NOMO-1 treated with DMSO at 0.1 percent for 48 hours (cell line): ENCODE results near the gene CFAP45.

Source experiments
- DNase-seq: peaks from one replicate; lab custom pipeline; 2025; ENCODE audit not compliant: unreplicated experiment; lab: John Stamatoyannopoulos, UW

Gene CFAP45

DNA sequence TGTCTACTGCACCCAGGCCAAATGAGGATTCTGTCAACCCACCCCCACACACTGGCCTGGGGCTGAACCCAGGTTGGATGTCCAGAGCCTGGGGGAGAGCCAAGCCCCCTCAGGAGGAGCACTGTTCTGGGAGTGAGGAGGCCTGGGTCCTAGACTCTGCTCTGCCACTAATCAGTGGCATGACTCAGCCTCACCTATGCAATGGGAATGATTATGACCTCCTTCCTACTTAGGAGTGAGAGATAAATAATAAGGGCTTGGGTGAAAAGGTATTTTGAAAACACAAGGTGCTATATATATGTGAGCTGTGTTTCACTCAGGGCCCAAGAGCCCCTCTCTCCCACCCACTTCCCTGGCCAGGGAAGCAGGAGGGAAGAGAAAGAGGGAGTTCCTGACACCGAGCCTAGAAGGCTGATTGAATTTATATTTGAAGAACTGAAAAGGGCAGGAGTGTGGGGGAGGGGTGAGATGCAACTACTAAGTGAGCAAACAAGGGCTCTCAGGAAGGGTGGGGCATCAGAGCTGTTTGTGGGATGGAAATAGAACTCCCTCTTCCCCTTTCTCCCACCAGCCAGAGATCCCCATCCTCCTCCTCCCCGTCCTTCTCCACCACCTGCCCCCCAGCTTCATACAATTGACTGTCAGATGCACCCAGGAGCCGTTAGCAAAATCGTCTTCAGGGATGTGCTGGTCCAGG is 37.2 kb upstream of the CFAP45 start:
- peak; percentile 79 for DNase-seq

DNA sequence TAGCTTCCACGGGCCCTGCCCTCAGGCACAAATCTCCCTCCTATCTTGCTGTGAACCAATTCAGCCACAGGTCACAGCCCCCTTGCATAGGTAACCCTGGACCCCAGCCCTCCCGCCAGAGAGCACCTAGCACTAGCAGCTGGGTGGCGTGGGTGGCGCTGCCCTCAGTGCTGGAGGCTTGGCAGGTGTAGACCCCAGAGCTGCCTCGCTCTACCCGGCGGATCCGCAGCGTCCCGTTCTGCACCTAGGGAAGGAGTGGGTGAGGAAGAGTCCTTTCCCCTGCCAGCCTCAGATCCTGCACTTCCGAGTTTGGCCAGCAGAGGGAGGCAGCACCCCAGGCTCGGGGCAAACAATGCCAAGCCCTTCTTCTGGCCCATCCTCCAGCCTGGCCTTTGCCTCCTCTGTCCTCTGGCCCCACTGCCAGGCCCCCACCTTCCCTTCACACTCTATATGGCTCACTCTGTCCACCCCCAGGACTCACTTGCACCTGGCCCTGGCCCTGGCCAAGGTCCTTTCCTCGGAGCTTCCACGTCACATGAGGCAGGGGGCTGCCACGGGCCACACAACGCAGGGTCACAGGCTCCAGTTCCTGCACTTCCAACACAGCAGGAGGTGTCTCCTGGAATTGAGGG is 36.4 kb upstream of the CFAP45 start:
- DNase-seq, result peak; percentile 64

DNA sequence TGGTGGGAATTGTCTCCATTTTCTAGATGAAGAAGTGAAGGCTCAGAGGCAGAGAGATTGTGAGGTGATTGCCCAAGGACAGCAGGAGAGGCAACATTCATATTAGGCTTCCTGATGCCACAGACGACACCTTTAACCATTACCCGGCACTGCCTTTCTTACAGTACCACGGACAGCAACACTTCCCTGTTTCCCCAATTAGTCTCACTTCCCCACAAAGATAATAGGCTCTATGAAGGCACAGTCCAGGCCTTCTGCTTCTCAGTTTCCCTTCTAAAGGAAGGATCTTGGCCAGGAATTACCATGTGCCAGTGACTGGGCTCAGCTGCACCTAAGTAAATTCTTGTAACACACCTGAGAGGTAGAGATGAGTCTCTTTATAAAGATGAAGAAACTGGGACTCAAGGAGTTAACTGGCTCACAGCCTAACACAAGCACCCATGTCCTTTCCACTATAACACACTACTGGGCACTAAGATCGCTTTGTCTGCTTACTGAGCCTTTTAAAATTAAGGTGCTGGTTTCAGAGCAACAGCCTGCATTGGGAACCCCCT is 35.8 kb upstream of the CFAP45 start:
- DNase-seq, result peak; percentile 78

DNA sequence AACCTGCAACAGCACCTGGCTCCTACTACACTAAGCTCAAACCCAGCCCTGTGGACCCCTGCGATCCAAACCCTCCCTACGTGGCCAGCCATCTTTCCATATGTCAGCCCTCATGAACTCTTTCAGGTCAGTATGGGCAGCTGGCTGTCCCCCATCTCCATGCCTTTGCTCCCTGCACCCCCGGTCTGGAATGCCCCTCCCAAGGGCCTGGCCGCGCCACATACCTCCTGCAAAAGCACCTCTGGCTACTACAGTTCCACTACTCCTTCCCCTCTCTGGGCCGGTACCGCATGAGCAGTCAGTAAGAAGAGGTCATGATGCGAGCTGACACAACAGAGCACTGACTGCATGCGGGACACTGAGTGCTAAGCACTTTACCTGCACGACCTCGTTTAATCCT is 35.3 kb upstream of the CFAP45 start:
- DNase-seq, result no peak

DNA sequence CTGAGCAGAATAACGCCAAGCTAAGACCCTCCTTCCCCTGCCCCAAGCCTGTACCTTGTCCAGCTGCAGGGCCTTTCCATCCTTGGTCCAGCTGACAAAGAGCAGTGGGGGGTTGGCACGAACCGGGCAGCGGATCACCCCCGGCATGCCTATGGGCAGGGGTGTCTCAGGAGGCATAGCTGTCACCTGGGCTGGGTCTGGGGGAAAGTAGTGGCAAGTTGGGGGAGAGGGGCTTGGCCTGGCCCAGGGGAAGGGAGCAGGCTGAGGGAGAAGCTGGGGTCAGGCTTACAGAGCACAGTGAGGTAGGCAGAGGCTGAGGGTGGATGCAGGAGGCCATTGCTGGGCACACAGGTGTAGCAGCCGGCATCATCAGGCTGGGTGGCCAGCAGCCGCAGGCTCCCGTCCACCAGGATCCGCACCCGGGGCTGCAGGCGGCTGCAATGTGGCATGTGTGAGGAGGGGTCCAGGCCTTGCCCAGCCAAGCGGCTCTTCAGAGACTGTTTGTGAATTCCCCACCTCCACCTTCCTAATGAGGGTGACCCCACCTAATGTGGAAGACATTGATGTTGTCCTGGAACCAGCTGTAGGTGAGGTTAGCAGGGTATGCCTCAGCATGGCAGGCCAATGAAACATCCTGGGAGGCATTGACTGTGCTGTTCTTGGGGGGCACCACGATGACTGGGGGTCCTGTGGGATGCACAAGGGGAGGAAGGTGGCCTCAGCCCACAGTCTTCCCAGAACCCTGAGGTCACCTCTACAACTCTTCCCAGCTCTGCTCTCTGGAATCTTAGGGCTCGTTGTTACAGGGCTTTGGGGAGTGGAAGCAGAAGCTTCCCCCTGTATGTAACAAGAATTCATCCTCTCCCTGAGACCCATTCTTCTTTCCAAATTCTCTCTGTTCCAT is 34.4 kb upstream of the CFAP45 start:
- DNase-seq, result no peak

DNA sequence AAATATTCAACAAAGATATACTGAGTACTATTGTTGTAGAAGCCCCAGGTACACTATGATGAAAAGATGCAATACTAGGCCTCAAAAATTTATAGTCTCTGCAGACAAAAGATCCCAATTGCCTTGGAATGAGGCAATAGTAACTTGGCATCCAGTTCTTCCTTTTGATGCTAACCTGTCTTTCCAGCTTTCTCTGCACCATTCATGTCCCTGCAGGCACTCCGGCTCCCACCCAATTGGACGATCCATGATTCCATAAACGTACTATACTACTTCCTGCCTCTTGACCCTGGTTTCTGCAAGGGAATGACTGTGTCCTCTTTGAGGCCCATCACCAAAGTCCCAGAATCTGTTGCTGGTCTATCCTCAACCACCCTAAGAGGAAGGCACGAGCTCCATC is 33.4 kb upstream of the CFAP45 start:
- DNase-seq, result no peak

DNA sequence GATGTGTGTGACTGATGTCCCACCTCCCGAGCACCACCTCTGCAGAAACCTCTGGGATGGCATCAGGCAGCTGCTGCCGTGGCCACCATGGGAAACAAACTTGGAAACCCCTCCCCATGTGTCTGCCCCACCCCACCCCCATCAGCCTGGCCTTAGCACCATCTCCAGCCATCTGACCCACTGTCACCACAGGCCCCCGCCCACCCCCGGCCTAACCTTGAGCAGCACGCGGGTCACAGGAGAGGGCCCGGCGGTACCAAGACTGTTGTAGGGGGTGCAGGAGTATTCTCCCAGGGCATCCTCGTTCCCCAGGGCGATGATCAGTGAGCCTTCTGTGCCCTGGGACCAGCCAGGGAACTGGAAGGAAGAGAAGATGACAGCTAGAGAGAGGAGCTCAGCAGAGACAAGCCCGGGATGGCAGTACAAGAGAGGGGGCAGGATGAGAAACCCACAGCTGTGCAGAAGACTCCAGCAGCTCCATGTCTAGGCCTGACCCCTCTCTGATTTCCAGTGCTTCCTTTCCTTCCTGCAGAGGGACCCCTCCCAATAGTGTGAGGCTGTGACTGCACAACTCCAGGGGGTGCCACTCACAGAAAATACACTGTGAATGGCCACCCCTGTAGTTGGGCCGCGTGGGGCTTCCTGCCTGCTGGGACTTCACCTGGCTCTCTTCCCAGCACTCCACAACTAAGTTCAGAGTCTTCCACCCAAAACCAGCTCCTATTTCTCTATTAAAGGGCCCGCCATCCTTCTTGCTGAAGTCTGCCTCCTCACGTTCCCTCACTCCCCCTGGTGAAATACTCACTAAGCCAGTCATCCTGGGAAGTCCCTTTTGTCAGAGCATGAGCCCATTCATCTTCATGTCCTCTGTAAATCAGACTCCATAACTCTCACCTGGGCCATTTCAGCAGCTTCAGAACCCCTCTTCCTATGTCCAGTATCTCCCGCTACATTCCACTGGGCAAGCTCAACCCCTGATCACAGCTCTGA is 32.6 kb upstream of the CFAP45 start:
- no peak for DNase-seq

DNA sequence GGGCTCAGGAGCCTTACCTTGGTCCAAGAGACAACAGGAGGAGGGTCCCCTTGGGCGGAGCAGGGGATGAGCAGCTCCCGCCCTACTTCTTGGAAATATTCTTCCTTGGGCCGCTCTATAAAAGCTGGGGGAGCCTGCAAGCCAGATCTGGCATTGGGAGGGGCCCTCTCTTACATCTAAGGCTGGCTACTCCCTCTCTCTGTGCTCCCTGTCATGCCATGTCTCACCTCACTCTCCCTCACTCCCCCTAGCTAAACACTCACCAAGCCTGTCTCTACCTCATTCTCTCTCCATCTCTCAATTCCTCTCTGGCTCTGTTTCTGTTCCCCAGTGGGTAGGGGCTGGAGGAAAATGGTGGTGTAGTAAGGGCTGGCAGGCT is 31.8 kb upstream of the CFAP45 start:
- DNase-seq, result no peak

DNA sequence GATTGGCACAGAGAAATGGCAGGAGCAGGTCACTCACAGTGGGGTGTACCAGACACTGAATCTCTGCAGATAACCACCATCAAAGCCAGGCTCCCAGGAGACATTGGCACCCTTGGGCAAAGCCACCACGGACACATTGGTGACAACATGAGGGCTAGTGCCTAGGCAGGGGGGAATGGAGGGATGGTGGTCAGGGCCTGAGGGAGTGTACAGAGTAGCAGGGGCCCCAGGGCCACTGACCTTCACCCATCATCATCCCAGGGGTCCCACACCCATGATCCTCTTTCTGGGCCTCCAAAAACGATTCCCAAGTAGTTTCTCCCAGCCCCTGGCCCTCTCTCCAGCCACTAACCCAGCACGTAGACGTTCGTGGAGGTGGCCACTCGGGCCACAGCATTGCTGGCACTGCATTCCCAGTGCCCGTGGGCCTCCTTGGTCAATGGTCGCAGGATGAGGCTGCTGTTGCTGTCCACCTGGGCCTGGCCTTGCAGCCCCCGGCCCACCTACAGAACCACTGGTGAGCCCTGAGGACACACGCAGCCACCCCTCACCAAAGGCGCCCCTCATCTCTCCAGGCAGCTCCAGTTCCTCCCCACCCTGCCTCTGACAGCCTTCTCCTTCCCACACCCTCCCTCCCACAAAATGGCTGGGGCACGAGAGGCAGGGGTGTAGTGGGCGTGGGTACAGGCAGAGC is 31.3 kb upstream of the CFAP45 start:
- DNase-seq, result no peak

DNA sequence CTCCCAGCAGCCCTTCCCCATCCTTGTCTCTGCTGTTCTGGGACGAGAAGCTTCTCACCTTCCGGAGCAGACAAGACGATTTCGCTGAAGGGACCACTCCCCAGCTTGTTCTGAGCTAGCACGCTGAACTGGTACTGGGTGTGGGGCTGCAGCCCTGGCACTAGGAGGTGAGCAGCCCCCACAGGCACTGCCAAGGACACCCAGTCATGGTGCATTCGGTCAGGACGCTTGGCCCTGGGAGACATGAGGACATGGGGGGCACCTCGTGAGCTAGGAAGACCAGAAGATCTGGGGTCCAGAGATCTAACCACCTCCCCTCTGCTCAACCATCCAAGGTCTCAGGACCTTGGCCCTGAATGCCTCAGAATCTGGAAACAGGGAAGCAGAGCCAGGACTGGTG is 30.7 kb upstream of the CFAP45 start:
- no peak for DNase-seq

DNA sequence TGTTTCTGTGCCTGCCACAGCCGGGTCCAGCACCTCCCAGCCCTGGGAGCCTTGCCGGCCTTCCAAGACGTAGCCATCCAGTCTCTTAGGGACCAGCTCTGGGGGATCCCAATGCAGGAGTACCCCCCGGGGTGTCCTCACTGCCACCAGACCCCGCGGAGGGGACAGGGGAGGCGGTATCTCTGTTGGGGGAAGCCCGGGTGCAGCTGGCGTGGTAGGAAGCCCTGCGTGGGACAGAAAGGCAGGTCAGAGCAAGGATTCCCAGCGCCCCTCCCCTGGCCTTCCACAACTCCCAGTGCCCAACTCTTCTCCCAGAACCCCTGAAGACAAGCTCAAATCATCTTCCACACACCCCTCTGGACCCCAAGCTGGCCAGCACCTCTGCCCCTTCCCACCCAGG is 30.3 kb upstream of the CFAP45 start:
- no peak for DNase-seq

DNA sequence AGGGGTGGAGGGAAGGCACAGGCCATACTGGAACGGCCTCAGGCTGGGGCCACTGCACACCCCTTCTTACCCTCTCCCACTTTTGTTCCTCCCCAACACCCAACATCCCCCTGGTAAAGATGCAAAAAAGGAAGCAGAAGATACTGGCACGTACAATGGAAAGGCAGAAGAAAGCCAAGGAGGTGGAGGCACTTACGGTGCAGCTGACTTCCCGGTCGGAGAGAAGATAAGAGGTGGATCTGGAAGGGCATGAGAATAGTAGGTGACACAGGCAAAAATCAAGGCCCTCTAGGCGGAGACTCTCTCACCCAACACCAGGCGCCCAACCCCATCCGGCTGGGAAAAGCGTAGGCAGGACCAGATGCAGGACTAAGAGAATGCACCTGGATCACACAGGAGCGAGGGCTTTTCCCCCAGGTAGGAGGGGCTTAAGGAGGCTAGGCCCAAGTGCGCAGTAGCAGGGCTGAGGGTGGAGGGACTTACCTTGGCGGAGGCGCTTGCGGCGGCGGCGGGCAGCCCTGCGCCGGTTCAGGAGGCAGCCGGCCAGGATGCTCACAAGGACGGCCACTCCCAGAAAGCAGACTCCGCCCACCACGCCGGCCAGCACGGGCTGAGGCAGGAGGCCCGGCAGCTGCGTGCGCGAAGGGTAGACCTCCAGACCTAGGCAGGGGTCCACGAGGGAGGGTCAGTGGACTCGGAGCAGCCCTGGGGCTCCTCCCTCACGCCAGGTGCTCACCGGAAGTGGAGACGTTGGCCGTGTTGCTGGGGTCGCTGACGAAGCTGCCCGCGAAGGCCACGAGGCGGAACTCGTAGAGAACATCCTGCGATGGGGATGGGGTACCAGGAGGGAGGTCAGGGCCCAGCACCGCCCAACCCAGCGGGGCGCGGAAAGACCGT is 29.4 kb upstream of the CFAP45 start:
- no peak for DNase-seq

DNA sequence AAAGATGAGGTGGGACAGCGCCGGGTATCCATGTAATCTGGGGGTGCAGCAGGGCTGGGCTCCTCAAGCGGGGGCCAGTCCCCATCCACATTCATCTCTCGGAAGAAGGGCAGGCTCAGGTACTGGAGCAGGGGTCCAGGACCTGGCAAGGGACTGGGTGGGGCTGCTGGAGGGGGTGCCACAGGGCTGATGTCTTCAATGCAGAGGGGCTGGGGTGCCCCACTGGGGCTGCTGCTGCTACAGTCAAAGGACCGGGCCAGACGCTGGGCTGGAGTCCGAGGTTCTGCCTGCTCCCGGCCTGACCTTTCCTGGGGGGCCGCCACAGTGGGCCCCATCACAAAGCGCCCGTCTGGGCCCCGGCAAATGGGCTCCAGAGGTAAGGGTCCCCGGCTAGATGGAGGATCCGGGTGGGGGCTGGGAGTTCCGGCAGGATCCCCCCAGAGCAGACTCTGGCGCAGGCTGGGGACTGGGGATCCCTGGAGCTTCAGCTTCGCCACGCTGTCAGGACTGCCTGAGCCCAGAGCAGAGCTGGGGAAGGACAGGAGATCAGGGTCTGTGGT is 28.6 kb upstream of the CFAP45 start:
- DNase-seq, result no peak

DNA sequence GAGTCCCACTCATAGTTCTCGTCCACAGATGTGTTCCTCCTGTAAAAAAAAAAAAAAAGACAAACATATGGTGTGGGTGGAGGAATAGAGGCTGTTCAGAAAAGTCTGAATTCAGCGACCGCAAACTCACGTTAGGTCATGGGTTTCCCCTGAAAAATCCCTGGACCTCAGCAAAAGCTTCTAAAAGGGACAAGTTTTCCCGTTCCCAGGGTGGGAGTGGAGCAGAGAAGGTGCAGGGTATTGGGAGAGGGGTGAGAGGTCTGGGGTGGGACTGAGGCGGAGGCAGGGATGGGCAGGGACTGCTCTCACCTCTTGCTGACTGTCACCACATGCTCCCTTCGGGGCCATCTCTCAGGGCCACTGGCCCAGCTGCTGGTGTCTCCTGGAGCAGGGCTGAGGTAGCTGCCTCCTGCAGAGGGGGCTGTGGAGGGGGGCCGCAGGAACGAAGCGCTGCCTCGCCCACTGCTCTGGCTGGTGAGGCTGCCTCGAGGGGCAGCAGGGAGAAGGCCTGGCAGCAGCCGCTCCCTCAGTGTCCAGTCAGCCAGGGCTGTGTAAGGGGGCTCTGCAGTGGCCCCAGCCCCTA is 28.0 kb upstream of the CFAP45 start:
- no peak for DNase-seq

DNA sequence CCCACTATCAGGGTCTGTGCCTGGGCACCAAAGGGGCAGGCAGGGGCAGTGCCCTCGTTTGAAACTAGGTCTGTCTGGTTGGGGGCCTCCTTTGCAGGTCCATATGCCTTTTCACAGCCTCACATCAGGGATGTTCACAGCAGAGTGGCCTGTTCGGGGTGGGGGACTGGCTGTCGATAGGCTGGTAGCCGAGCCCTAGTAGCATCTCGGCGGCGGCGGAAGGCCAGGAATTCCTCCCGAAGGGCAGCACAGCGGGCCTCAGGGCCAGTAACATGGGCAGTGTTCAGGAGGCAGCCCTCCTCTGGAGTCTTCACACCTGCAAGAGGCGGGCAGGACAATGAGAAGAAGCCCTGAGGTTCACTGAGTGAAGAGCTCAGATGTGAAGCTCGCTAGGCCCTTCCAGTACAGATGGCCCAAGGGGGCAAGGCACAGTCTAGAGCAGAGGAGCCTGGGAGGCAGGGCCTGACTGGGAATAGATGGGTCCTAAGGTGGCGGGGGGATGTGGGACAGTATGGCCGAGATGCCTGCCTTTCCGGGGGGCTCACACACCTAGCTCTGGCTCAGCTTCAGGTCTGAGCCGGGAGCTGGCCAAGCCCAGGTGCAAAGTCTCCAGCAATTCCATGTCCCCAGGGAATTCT is 27.4 kb upstream of the CFAP45 start:
- DNase-seq, result no peak

DNA sequence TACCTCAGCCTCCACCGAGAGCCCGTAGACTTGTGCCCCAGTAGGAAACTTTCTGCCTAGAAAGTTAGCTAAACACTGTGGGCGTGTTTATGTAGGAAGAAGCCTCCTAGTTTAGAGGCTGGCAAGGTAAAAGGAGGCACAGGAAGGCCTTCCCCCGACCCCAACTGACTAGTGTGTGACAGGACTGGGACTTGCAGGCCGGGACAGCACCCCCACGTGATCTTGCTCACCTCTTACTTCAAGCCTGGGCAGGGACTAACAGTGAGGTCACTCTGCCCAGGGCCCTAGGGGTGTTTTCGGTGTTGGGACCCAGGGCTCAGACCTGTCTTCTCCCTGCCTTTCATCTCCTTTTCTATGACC is 25.7 kb upstream of the CFAP45 start:
- DNase-seq, result no peak

DNA sequence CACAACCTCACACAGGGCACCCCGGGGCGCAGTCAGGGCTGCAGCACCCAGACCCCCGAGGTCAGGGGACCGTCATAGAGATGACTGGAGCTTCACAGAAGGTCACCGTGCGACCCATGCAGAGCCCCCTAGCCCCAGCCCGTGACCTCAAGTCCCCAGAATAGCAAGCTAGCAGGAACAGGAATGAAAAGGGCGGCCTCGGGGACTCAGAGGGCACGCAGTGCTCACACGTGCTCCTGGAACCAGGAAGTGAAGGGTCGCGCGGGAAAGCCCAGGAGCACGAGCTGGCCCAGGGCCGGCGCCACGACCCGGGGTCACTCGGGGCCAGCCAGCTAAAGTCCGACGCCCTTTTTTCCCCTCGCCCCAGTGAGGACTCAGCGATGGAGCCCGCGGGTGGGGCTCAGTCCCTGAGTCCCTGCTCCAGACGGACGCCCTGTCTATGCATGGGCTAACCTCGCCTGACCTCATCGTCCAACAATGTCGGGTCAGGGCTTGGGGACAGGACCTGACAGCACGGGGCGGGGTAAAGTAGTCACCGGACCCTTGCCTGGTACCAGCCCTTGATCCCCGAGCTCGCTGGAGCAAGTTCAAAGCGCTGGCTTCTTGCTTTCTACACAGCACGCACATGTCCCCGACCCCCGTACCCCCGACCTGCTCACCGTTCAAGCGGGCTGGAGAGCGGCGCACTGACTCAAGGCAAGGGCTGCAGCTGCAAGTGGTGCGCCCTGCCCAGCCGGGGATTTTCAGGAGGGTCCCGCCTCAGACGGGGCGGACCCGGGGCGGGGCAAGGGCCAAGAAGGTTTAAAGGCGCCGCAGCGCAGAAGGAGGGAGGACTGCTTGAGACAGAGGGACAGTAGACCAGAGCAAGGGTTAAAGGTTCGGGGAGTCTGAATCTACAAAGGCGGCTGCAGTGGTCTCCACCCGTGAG is 25.1 kb upstream of the CFAP45 start, which contains the start of gene TAGLN2:
Gene TAGLN2, minus strand, starts transcription at position 717 of the 928 bp plus-strand sequence. CDS start 4,998 bp downstream, outside the sequence.
- peak; percentile 93 for DNase-seq
